Mammary epithelial cell (primary cell): ENCODE data around the gene MRM3.

ENCODE experiments used
- CTCF ChIP-seq, 2 donors: IDR thresholded peaks in 1 of 2; conservative IDR thresholded peaks in 1 of 2; 2 replicates each; pipeline ENCODE4 v1.5.1; 2011 to 2012; ENCODE audit warnings: inconsistent platforms in 2 of 2, low read length in 2 of 2, mild to moderate bottlenecking in 2 of 2, control low read depth in 1 of 2, low read depth in 1 of 2; ENCODE audit not compliant: insufficient read depth in 1 of 2; ENCODE audit errors: extremely low read depth in 1 of 2
- EZH2 ChIP-seq: IDR thresholded peaks from 2 replicates; pipeline ENCODE4 v1.6.1; 2012; ENCODE audit warnings: low read length, inconsistent platforms, borderline replicate concordance

GRCh38 chr17:795721-796120 lies 13.6 kb downstream of the MRM3 start:
- TF ChIP-seq CTCF (conservative IDR thresholded peaks at IDR 0.05 in 1 of 2, IDR thresholded peaks at IDR 0.05 in 1 of 2; ENCODE audit: extremely low read depth in 1 of 2, insufficient read depth in 1 of 2, low read depth in 1 of 2, low read length in 2 of 2): no peak
- TF ChIP-seq EZH2: no peak
